Activated CD8-positive, alpha-beta memory T cell treated with anti-CD3 and anti-CD28 coated beads for 24 hours (primary cell): Measurements from ENCODE around the gene UPK3A.
A peak's percentile ranks its signal among the peaks of the same experiment; 100 is the strongest.
"Not testable (repeated sequence)": the region's sequence is repeated elsewhere in the genome, so short reads cannot be mapped to it uniquely, and the experiment has no call there.

Experiments used
- DNase-seq: peaks from one replicate; pipeline ENCODE4 v3.0.0-alpha.2; 2020

UPK3A gene

DNA sequence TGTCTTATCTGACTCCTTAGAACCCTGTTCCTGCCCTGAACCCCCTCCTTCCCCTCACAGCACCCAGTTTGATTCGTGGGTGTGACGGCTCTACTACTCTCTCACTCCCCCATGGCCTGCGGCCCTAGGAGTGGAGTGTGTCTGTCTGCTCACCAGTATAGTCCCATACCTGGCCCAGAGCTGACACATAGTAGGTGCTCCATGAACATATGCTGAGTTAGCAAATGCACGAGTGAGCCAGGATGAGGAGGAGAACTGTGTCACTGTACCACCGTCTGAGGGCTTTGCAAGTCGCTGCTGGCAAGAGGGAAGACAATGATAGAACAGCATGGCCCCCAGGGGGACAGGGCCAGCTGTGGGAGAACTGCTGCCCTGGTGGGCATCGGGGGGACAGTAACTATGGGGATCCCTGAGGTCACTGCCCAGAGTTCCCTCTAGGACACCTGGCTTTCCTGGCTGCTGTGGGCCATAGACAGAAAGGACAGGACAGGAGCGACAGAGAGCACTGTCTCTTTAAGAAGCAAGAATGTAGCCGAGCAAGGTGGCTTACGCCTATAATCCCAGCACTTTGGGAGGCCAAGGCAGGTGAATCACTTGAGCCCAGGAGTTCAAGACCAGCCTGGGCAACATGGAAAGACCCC lies 24.9 kb upstream of the UPK3A start:
- no peak for DNase-seq

DNA sequence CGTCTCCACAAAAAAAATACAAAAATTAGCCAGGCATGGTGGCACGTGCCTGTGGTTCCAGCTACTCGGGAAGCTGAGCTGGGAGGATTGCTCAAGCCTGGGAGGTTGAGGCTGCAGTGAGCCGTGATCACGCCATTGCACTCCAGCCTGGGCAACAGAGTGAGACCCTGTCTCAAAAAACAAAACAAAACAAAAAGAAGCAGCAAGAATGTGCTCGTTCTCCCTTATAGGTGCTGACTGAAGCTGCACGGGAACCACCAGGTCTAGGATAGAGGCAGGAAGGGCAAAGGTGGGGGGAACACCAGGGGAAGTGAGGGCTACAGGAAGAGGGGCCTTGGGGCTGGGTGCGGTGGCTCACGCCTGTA lies 24.4 kb upstream of the UPK3A start:
- not testable (repeated sequence) for DNase-seq

DNA sequence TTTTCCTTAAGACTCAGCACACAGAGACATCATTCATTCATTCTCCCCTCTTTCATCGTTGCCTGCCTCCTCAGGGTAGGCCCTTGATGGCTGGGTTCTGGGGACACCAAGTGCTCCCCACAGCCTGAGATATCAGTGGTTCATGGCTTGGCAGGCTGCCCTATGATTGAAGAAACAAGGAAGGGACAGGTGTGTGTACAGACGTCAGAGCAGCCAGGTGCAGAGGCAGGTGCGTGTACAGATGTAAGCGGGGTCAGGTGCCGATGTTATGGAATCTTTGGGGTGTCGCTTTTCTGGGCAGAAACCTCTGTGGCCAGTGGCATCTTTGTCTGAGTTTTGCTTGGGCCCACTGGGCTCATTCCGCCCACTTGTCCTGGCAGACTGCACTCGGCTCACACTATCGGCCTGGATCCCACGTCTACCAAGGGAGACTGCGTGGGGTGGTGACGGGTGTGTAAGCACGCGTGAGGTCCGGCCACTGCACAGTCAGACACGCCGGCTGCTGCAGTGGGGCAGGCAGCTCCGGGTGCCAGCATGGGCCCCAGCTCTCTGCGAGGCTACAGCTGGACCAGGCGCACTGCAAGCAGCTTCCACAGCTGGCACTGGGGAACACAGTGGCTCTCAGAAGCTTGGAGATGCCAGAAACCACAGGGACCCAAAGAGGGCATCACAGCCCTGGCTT lies 23.2 kb upstream of the UPK3A start:
- no peak for DNase-seq

- DNase-seq = no peak
These were observed 22.4 kb upstream of the UPK3A start for GRCh38 chr22:45262195-45262930.

DNA sequence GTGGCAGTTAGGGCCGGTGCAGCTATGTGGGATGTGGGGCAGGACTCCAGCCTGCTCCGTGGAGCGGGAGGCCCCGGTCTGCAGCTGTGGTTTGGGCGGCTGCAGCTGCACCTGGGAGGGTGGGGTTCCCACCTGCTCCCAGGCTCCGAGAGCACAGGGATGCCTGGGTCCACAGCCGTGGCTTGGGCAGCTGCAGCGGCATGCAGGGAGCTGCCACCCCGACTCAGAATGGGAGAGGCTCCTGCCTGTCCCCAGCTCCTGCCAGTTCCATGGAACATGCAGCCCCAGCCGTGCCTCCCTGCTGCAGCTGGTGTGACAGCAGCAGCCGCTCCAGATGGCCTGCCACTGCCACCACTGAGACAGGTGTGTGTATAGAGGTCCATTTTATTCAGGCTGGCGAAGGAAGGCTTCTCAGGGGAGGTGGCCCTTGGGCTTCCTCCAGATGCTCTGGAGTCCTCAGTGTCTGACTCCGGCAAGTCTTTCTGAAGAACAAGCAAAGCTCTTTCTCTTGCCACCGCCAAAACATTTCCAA lies 21.8 kb upstream of the UPK3A start:
- no peak for DNase-seq

DNA sequence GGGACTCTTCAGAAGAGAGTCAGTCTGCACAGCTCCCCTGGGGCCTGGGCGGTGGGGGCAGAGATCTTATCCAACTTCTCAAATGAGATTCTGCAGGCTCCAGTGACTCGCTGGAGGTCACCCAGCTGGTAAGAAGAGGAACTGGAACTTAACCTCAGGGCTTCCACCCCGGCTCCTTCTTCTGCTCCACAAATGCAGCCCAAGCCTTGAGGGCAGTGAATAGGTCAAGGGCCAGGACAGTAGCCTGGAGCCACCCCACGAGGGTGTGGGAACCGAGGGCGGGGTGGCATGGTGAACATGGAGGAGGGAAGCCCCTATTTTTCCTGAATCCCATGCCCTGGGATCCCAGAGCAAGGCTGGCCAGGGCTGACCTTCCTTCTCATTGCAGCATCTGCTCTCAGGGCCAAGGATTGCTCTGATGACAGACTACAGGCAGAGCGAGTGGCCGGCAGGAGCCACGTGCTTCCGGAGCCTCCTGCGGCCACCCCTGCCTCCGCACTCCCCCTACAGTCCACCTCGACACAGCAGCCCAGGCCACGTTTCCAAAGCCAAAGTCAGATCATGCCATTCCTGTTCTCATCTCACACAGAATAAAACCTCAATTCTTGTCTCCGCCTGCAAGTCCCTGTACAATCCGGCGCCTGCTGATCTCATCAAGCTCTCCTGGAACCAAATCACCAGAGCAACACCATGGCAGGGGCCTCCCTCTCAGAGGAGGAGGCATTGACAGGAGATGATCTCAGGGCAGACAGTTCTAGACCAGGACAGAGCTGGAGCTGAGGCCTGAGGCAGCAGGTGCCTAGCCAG lies 21.1 kb upstream of the UPK3A start:
- no peak for DNase-seq

- no peak for DNase-seq
These were observed 19.2 kb upstream of the UPK3A start for GRCh38 chr22:45265535-45265934.

DNA sequence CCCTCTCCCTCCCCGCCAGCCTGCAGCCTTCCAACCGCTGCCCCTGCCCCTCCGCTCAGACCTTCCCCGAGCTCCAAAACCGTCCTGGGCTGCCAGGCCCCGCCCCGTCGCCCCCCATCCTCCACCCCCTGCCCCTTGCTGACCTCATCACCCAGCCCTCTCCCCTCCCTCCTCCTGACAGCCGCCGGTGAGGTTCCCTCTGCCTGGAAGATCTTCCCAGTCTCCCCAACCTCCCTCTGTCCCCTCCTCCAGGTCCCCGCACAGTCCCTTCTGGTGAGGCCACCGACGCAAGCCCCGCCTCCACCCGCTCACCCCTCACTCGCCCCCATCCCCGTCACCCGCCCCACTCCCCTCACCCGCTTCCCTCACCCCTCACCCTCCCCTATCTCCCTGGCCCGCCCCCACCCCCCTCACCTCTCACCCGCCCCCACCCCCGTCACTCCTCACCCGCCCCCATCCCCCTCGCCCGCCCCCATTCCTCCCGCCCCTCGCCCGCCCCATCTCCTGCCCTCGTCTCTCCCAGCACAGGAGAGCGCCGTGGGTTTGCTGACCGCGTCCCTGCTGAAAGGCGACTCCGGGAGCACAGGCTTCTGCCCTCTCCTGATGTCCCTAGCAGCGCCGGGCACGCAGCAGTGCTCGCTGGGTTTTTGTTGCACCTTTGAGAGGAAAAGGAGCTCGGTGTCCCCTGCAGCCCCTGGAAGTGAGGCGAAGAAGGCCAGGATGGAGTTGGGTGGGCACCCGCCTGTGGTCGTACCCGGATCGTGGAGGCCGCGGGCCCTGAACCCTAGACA lies 16.4 kb upstream of the UPK3A start:
- no peak for DNase-seq

GRCh38 chr22:45268958-45269844 lies 15.5 kb upstream of the UPK3A start:
- DNase-seq = peak; percentile 95

GRCh38 chr22:45270095-45271020 lies 14.4 kb upstream of the UPK3A start:
- DNase-seq = no peak

DNA sequence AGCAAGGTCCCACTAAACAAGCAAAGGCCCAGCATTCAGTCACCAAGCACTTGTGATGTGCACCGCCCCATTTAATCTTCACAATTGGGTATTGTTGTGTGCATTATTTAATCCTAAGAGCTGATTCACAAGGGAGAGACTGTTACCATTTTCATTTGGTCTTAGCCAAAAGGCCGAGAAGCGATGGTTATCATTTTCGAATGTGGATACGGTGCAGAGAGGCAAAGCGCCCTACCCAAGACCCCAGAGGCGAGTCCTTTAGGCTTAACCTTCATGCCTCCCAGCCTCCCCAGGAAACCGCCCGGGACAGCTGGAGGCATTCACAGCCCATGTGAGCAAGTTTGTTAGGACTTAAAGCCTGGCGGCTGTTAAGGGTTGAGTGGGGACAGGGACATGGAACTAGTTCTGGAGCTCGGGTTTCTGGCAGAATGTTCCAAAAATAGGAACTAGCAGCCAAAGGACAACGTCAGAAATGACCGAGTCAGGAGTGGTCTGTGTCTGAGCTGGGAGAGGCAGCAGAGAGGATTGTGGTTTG lies 13.0 kb upstream of the UPK3A start:
- DNase-seq = no peak

- no peak for DNase-seq
These were observed 12.3 kb upstream of the UPK3A start for GRCh38 chr22:45272498-45272897.

GRCh38 chr22:45273452-45274075 lies 11.2 kb upstream of the UPK3A start:
- DNase-seq = no peak

DNA sequence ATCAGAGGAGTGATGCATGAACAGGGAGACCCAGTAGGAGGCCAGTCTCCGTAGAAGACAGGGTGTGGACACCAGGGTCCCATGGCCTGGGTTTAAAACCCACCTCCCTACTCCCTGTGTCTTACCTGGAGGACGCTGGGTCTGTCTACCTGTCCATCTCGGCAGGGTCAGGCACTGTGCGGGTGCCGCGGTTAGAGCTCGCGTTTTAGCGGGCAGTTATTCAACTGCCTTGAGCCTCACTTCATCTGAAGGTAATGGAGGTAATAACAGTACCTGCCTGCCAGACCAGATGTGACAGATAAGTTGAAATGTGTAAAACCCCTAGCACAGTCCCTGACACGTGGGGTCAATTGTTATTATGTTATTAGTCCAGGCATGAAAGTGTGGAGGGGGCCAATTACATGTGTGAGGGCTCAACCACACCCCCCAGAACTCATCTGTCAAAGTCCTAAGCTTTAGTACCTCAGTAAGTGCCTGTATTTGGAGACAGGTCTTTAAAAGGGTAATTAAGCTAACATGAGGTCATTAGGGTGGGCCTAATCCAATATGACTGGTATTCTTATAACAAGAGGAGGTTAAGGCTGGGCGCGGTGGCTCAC lies 8.1 kb upstream of the UPK3A start:
- DNase-seq = no peak

DNA sequence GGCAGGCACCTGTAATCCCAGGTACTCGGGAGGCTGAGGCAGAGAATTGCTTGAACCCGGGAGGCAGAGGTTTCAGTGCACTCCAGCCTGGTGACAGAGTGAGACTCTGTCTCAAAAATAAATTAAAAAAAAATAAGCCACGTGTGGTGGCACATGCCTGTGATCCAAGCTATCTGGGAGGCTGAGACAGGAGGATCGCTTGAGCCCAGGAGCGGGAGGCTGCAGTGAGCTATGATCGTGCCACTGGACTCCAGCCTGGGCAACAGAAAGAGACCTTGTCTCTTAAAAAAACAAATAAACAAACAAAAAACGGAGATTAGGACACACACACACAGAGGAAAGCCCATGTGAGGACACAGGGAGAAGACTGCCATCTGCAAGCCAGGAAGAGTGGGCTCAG lies 7.0 kb upstream of the UPK3A start:
- DNase-seq = not testable (repeated sequence)

- DNase-seq = no peak
These were observed 6.6 kb upstream of the UPK3A start for GRCh38 chr22:45278125-45278524.

GRCh38 chr22:45280587-45280980 lies 4.2 kb upstream of the UPK3A start:
- no peak for DNase-seq

DNA sequence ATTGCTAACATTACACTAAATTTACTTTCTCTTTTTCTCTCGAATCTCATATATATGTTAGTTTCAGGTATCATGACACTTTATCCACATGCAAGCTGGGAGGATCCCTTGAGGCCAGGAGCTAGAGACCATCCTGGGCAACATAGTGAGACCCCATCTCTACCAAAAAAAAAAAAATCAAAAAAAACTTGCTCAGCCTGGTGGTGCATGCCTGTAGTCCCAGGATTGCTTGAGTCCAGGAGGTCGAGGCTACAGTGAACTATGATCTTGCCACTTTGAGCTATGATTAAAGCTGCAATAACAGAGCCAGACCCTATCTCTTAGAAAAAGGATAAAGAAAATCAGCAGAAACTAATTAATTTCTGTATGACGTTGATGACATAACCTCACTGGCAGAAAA lies 3.7 kb upstream of the UPK3A start:
- DNase-seq = no peak
